GM12878 (cell line): ENCODE measurements around the gene CD3D. TPM values are rescaled to one million over a fixed set of nuclear protein-coding genes. Genes with fewer than 3 reads are reported as not detected.

Source experiments
- ATAC-seq: fragments of 200-7000 bp; cut with Tn5 transposase; 3 replicates; pipeline ENCODE4 v1.9.1; 2020; ENCODE audit warnings: mild to moderate bottlenecking, moderate library complexity
- BruUV-seq: library from RNA; stranded (reverse); fragments of 400-500 nt; replicated peaks from 2 replicates; lab custom pipeline; 2021; lab: Mats Ljungman, UMichigan
- CTCF ChIA-PET: fragments of 300-600 bp; sonication (Branson Sonifier 250); formaldehyde crosslinking; extraction: SDS; loops from one replicate; lab custom pipeline; 2021; ENCODE audit warnings: inconsistent platforms; lab: Yijun Ruan, JAX
- POLR2A ChIA-PET: fragments of 350-600 bp; formaldehyde crosslinking; extraction: SDS; loops from one replicate; lab custom pipeline; 2021; ENCODE audit warnings: inconsistent platforms; lab: Charles Lee
- RAD21 ChIA-PET: fragments of 300-600 bp; sonication (Branson Sonifier 250); formaldehyde crosslinking; loops from one replicate; lab custom pipeline; 2023; ENCODE audit warnings: antibody characterized with exemption; ENCODE audit not compliant: unreplicated experiment; lab: Charles Lee
- SMC1A ChIA-PET: fragments of 300-600 bp; sonication (Branson Sonifier 250); formaldehyde crosslinking; loops from one replicate; lab custom pipeline; 2023; ENCODE audit not compliant: unreplicated experiment, uncharacterized antibody; lab: Charles Lee
- DNase-seq: peaks from one replicate; pipeline ENCODE4 v3.0.0-alpha.2; 2011; ENCODE audit warnings: low read depth, low spot score
- FAIRE-seq: peaks from 3 replicates; lab custom pipeline; 2011; peaks lifted over from hg19 to GRCh38; lab: Jason Lieb, UNC
- H2AFZ ChIP-seq: 2 replicates; pipeline ENCODE4 v1.6.0; 2011; ENCODE audit warnings: low read depth, low read length, control low read depth; ENCODE audit not compliant: control insufficient read depth
- H3K27ac ChIP-seq: 2 replicates; pipeline ENCODE4 v1.5.1; 2011; ENCODE audit warnings: control low read depth; ENCODE audit not compliant: control insufficient read depth, insufficient read depth
- H3K27me3 ChIP-seq, 2 experiments: replicated peaks in 1 of 2; 2 replicates each; pipeline versions ENCODE4 v1.6.0 to v1.6.1; 2011; ENCODE audit warnings: low read length in 1 of 2; ENCODE audit not compliant: control insufficient read depth in 2 of 2, insufficient read depth in 2 of 2
- H3K36me3 ChIP-seq, 2 experiments: 2 replicates each; pipeline ENCODE4 v1.5.1; 2011; ENCODE audit warnings: low read length in 1 of 2; ENCODE audit not compliant: control insufficient read depth in 2 of 2, insufficient read depth in 2 of 2
- H3K4me1 ChIP-seq: 2 replicates; pipeline ENCODE4 v1.6.1; 2011; ENCODE audit warnings: mild to moderate bottlenecking, low read length, moderate library complexity, mixed read lengths; ENCODE audit not compliant: control insufficient read depth, insufficient read depth
- H3K4me2 ChIP-seq: 2 replicates; pipeline ENCODE4 v1.6.0; 2011; ENCODE audit warnings: control low read depth; ENCODE audit not compliant: control insufficient read depth, insufficient read depth
- H3K4me3 ChIP-seq: fragments of 200-600 bp; sonication (generic); 2 replicates; pipeline ENCODE4 v1.5.1; 2016
- H3K79me2 ChIP-seq: 2 replicates; pipeline ENCODE4 v1.6.0; 2011; ENCODE audit warnings: low read length; ENCODE audit not compliant: control insufficient read depth, insufficient read depth
- H3K9ac ChIP-seq: 2 replicates; pipeline ENCODE4 v1.8.0; 2011; ENCODE audit warnings: low read length, control low read depth, mixed read lengths; ENCODE audit not compliant: control insufficient read depth, insufficient read depth
- H3K9me3 ChIP-seq: replicated peaks from 3 replicates; pipeline ENCODE4 v1.5.1; 2011; ENCODE audit warnings: mild to moderate bottlenecking, low read length; ENCODE audit not compliant: control insufficient read depth, insufficient read depth
- H4K20me1 ChIP-seq: 2 replicates; pipeline ENCODE4 v1.6.0; 2011; ENCODE audit not compliant: control insufficient read depth, insufficient read depth
- ASH2L ChIP-seq: fragments of 300-600, 200-600 bp; sonication (generic); IDR thresholded peaks from 2 replicates; pipeline ENCODE4 v1.6.1; 2017; ENCODE audit warnings: low read depth, mild to moderate bottlenecking, borderline replicate concordance
- CBX5 ChIP-seq: sonication (generic); IDR thresholded peaks from 2 replicates; pipeline ENCODE4 v1.6.1; 2016; ENCODE audit warnings: low read depth, moderate library complexity, mild to moderate bottlenecking, inconsistent platforms
- CREM ChIP-seq: IDR thresholded peaks from 2 replicates; pipeline ENCODE4 v1.6.1; 2014; ENCODE audit warnings: antibody characterized with exemption, low read depth
- E2F8 ChIP-seq: fragments of 450-650 bp; IDR thresholded peaks from 2 replicates; pipeline ENCODE4 v1.6.1; 2018; ENCODE audit warnings: mild to moderate bottlenecking, low read depth, moderate library complexity; ENCODE audit not compliant: partially characterized antibody
- IRF3 ChIP-seq: fragments of 450-650 bp; IDR thresholded peaks from 2 replicates; pipeline ENCODE4 v1.6.1; 2014; ENCODE audit warnings: mild to moderate bottlenecking
- NFXL1 ChIP-seq: fragments of 450-650 bp; IDR thresholded peaks from 2 replicates; pipeline ENCODE4 v1.6.1; 2017; ENCODE audit warnings: antibody characterized with exemption, mild to moderate bottlenecking, borderline replicate concordance
- NR2F1 ChIP-seq: fragments of 450-650 bp; conservative IDR thresholded peaks from 2 replicates; pipeline ENCODE4 v1.6.1; 2017; ENCODE audit warnings: mild to moderate bottlenecking
- STAT1 ChIP-seq: fragments of 450-650 bp; conservative IDR thresholded peaks from 2 replicates; pipeline ENCODE4 v1.6.1; 2014; ENCODE audit warnings: antibody characterized with exemption, mild to moderate bottlenecking
- TARDBP ChIP-seq: IDR thresholded peaks from 2 replicates; pipeline ENCODE4 v1.6.1; 2016; ENCODE audit warnings: borderline replicate concordance
- TCF3 ChIP-seq: IDR thresholded peaks from 2 replicates; pipeline ENCODE4 v1.6.1; 2012; ENCODE audit warnings: low read depth, mild to moderate bottlenecking, low read length, borderline replicate concordance; ENCODE audit not compliant: insufficient read depth
- ZBED1 ChIP-seq: IDR thresholded peaks from 2 replicates; pipeline ENCODE4 v1.6.1; 2016; ENCODE audit warnings: borderline replicate concordance
- ZNF24 ChIP-seq: fragments of 450-650 bp; IDR thresholded peaks from 2 replicates; pipeline ENCODE4 v1.6.1; 2017; ENCODE audit warnings: antibody characterized with exemption, mild to moderate bottlenecking
- ZNF622 ChIP-seq: fragments of 450-650 bp; IDR thresholded peaks from 2 replicates; pipeline ENCODE4 v1.6.1; 2017; ENCODE audit warnings: mild to moderate bottlenecking, inconsistent platforms
- ZSCAN29 ChIP-seq: fragments of 450-650 bp; IDR thresholded peaks from 2 replicates; pipeline ENCODE4 v1.6.1; 2017; ENCODE audit warnings: mild to moderate bottlenecking, moderate library complexity
- WGBS: methylation state at CpG from one replicate; pipeline ENCODE4 v1.1.6; 2016; ENCODE audit warnings: low lambda C conversion rate; ENCODE audit not compliant: insufficient replicate concordance, insufficient coverage; ENCODE audit errors: missing lambda C conversion rate; 5-methylcytosine and 5-hydroxymethylcytosine counted together
- in situ Hi-C: fragments of 300-500 bp; cut with MboI; formaldehyde crosslinking; loops from 9 replicates; pipeline ENCODE4 v1.14.3; 2018; ENCODE audit warnings: mixed read lengths
- intact Hi-C: fragments of 100-400 bp; cut with micrococcal nuclease; formaldehyde crosslinking; loops from one replicate; pipeline ENCODE4 v1.14.2; 2022; ENCODE audit not compliant: unreplicated experiment
- polyA plus RNA-seq, 11 experiments: library from polyadenylated mRNA; depleted of rRNA in 4 of 11; unstranded in 6 of 11; stranded (reverse) in 5 of 11; fragments of >200 nt; fragmentation: Nextera tagmentation in 4 of 11; fragmentation: Illumina TruSeq in 1 of 11; extraction: Ambion mirVana in 4 of 11; extraction: Trizol in 1 of 11; gene quantifications; 1 replicate in 1 of 11; 2 replicates in 10 of 11; pipeline versions ENCODE4 v1.2.1 to v1.2.3, GENCODE V29; 2011 to 2016; ENCODE audit warnings: inconsistent platforms in 2 of 11, missing spikeins in 2 of 11, low read depth in 1 of 11
- total RNA-seq, 4 experiments: library from RNA; depleted of rRNA in 3 of 4; stranded (reverse); fragments of >200 nt in 3 of 4; fragmentation: Illumina TruSeq in 1 of 4; extraction: Trizol in 1 of 4; gene quantifications; 2 replicates each; pipeline versions ENCODE4 v1.2.1 to v1.2.3, GENCODE V29; 2013 to 2021

Gene CD3D
- total and polyA plus RNA-seq, 10 of the 15 experiments (the other 5 are each of a cell fraction or from before 2014, with no cell fraction given): 0.13 to 0.69 (median 0.29) TPM; not detected in 6

GRCh38 chr11:118374729-118375128, 32.2 kb upstream of the CD3D start:
- Histone ChIP-seq H3K9ac (no peak overlapping the region), H3K79me2 (no peaks in the 10 kb centered on the region), H3K9me3 (no peaks in the 10 kb centered on the region), H3K4me1 (no peaks in the 10 kb centered on the region), H3K27me3 (no peaks in the 10 kb centered on the region), H3K4me2 (no peak overlapping the region), H4K20me1 (no peaks in the 10 kb centered on the region), H3K4me3 (no peak overlapping the region), H2AFZ (no peak overlapping the region), H3K27ac (no peak overlapping the region), H3K36me3 (peaks cover 10 to 27% of the 10 kb centered on the region in 2 experiments)
- ATAC-seq (no peak), FAIRE-seq (no peak), DNase-seq (no peak)
- 95% methylated on average over 3 of the region's 3 CpGs for WGBS
- in situ Hi-C loops: loop anchor here (25.0 kb wide), 1 partner anchor 113 kb away; no protein-coding TSS in a partner anchor
- ChIA-PET POLR2A (no interaction called here), CTCF (interaction anchor here (0.8 to 2.1 kb wide), 2 partner anchors 10 to 12 kb away, joined by 4 to 10 read pairs; no protein-coding TSS in a partner anchor), SMC1A (interaction anchor here (0.9 to 1.3 kb wide), 3 partner anchors 13 to 17 kb away, joined by 3 to 4 read pairs (median 3); no protein-coding TSS in a partner anchor), RAD21 (interaction anchor here (0.7 kb wide), 1 partner anchor 11 kb away, joined by 3 read pairs; no protein-coding TSS in a partner anchor)
- BruUV-seq: no TSS peak
- intact Hi-C loops: no loop called here
- TF ChIP-seq CBX5 (no peak), STAT1 (no peak), ZSCAN29 (no peak), NFXL1 (no peak), TARDBP (no peak), NR2F1 (no peak), ZBED1 (no peak), ASH2L (no peak), E2F8 (no peak), IRF3 (no peak), ZNF24 (no peak), TCF3 (no peak), ZNF622 (no peak), CREM (no peak)
